GM23248 (cell line): Measurements from ENCODE around the gene GABRB3. TPM values are rescaled to one million over a fixed set of nuclear protein-coding genes. Genes with fewer than 3 reads are reported as not detected.

Experiments
- DNase-seq: peaks from one replicate; pipeline ENCODE4 v3.0.0-alpha.2; 2015
- H2AFZ ChIP-seq: fragments of 200-600 bp; sonication (generic); 2 replicates; pipeline ENCODE4 v1.6.1; 2016; ENCODE audit warnings: antibody characterized with exemption
- H3F3A ChIP-seq: fragments of 200-600 bp; sonication (generic); 2 replicates; pipeline ENCODE4 v1.6.1; 2016; ENCODE audit warnings: mild to moderate bottlenecking, antibody characterized with exemption, mixed run types; ENCODE audit not compliant: insufficient read depth
- H3K27ac ChIP-seq: fragments of 200-600 bp; sonication (generic); 2 replicates; pipeline ENCODE4 v1.5.1; 2016; ENCODE audit warnings: mild to moderate bottlenecking
- H3K27me3 ChIP-seq: fragments of 200-600 bp; sonication (generic); replicated peaks from 2 replicates; pipeline ENCODE4 v1.6.1; 2016; ENCODE audit warnings: mild to moderate bottlenecking; ENCODE audit not compliant: insufficient read depth
- H3K36me3 ChIP-seq: fragments of 200-600 bp; sonication (generic); 2 replicates; pipeline ENCODE4 v1.6.1; 2016; ENCODE audit warnings: low read depth, mild to moderate bottlenecking
- H3K4me1 ChIP-seq: fragments of 200-600 bp; sonication (generic); 2 replicates; pipeline ENCODE4 v1.6.1; 2016; ENCODE audit warnings: mild to moderate bottlenecking; ENCODE audit not compliant: insufficient read depth
- H3K4me2 ChIP-seq: fragments of 200-600 bp; sonication (generic); one replicate; pipeline ENCODE4 v1.6.1; 2016; ENCODE audit warnings: mild to moderate bottlenecking; ENCODE audit not compliant: unreplicated experiment
- H3K4me3 ChIP-seq: fragments of 200-600 bp; sonication (generic); 2 replicates; pipeline ENCODE4 v1.5.1; 2016; ENCODE audit warnings: mild to moderate bottlenecking
- H3K79me2 ChIP-seq: fragments of 200-600 bp; sonication (generic); 2 replicates; pipeline ENCODE4 v1.6.1; 2016; ENCODE audit warnings: mild to moderate bottlenecking; ENCODE audit not compliant: insufficient read depth
- H3K9ac ChIP-seq: fragments of 200-600 bp; sonication (generic); 2 replicates; pipeline ENCODE4 v1.6.1; 2016; ENCODE audit warnings: mild to moderate bottlenecking
- H3K9me2 ChIP-seq: fragments of 200-600 bp; sonication (generic); 2 replicates; pipeline ENCODE4 v1.6.1; 2016; ENCODE audit warnings: mixed run types, mild to moderate bottlenecking, moderate library complexity; ENCODE audit not compliant: insufficient read depth
- H3K9me3 ChIP-seq: fragments of 200-600 bp; sonication (generic); one replicate; pipeline ENCODE4 v1.6.1; 2017; ENCODE audit warnings: low read depth
- H4K20me1 ChIP-seq: fragments of 200-600 bp; sonication (generic); 2 replicates; pipeline ENCODE4 v1.6.0; 2016; ENCODE audit not compliant: insufficient read depth
- EZH2 ChIP-seq: fragments of 200-600 bp; sonication (generic); IDR thresholded peaks from 2 replicates; pipeline ENCODE4 v1.6.1; 2018; ENCODE audit warnings: antibody characterized with exemption, mild to moderate bottlenecking; ENCODE audit not compliant: insufficient read depth, poor library complexity, severe bottlenecking
- EZH2phosphoT487 ChIP-seq: fragments of 200-600 bp; sonication (generic); IDR thresholded peaks from 2 replicates; pipeline ENCODE4 v1.6.1; 2018; ENCODE audit warnings: antibody characterized with exemption, moderate library complexity, mild to moderate bottlenecking, low read depth; ENCODE audit not compliant: insufficient read depth
- WGBS, 2 experiments: methylation state at CpG; one replicate each; pipeline ENCODE4 v1.1.6; 2015 to 2017; ENCODE audit warnings: low lambda C conversion rate in 2 of 2, low coverage in 1 of 2; ENCODE audit errors: missing lambda C conversion rate in 2 of 2; 5-methylcytosine and 5-hydroxymethylcytosine counted together
- in situ Hi-C: fragments of 300-500 bp; cut with MboI; formaldehyde crosslinking; loops from 2 replicates; pipeline ENCODE4 v1.15.0; 2020
- polyA plus RNA-seq: library from polyadenylated mRNA; unstranded; fragments of >200 nt; fragmentation: Nextera tagmentation; extraction: Ambion mirVana; gene quantifications from 2 replicates; pipeline ENCODE4 v1.2.1, GENCODE V29; 2016
- total RNA-seq: library from RNA; depleted of rRNA; stranded (reverse); fragments of >200 nt; shearing (Covaris generic); gene quantifications from 2 replicates; pipeline ENCODE4 v1.2.3, GENCODE V29; 2014

GABRB3 gene
- total and polyA plus RNA-seq, 2 experiments from 2014 or later, result 0.15 TPM; not detected in 1

- in situ Hi-C loops, result no loop called here
- H3K27ac ChIP-seq, result no peak overlapping the region
- WGBS, 2 experiments, result 0 to 1% methylated on average over 3 to 5 of the region's 5 CpGs
- no peak overlapping the region for H3K9ac ChIP-seq
- DNase-seq, result no peak
- H3K9me2 ChIP-seq, result no peaks in the 10 kb centered on the region
- TF ChIP-seq EZH2phosphoT487 (no peak), EZH2 (no peak)
- no peaks in the 10 kb centered on the region for H3K27me3 ChIP-seq
- H3K79me2 ChIP-seq, result no peaks in the 10 kb centered on the region
- no peaks in the 10 kb centered on the region for H3K36me3 ChIP-seq
- no peak overlapping the region for H3K4me2 ChIP-seq
- H2AFZ ChIP-seq, result no peak overlapping the region
- no peaks in the 10 kb centered on the region for H3K4me1 ChIP-seq
- no peaks in the 10 kb centered on the region for H3K9me3 ChIP-seq
- H4K20me1 ChIP-seq, result no peaks in the 10 kb centered on the region
- no peak overlapping the region for H3K4me3 ChIP-seq
- no peaks in the 10 kb centered on the region for H3F3A ChIP-seq
Measured at GRCh38 chr15:26561130-26561529, 211.7 kb downstream of the GABRB3 start.

GRCh38 chr15:26555898-26556297, 217.0 kb downstream of the GABRB3 start:
- in situ Hi-C loops, result no loop called here
- no peaks in the 10 kb centered on the region for H3K27me3 ChIP-seq
- H4K20me1 ChIP-seq, result no peaks in the 10 kb centered on the region
- no peak overlapping the region for H3K4me3 ChIP-seq
- H3F3A ChIP-seq, result no peaks in the 10 kb centered on the region
- no peak overlapping the region for H3K9ac ChIP-seq
- TF ChIP-seq EZH2phosphoT487 (no peak), EZH2 (no peak)
- H3K36me3 ChIP-seq, result no peaks in the 10 kb centered on the region
- no peak overlapping the region for H3K27ac ChIP-seq
- no peak overlapping the region for H2AFZ ChIP-seq
- H3K4me2 ChIP-seq, result no peak overlapping the region
- no peaks in the 10 kb centered on the region for H3K4me1 ChIP-seq
- 24 to 39% methylated on average over 3 of the region's 3 CpGs for WGBS, 2 experiments
- H3K79me2 ChIP-seq, result no peaks in the 10 kb centered on the region
- no peaks in the 10 kb centered on the region for H3K9me3 ChIP-seq
- no peaks in the 10 kb centered on the region for H3K9me2 ChIP-seq
- no peak for DNase-seq

GRCh38 chr15:26551473-26551872, 221.4 kb downstream of the GABRB3 start:
- Histone ChIP-seq H3K9ac (no peak overlapping the region), H3K36me3 (no peaks in the 10 kb centered on the region), H3K27me3 (no peaks in the 10 kb centered on the region), H3K9me2 (no peaks in the 10 kb centered on the region), H3K79me2 (no peaks in the 10 kb centered on the region), H3K9me3 (no peaks in the 10 kb centered on the region), H3K4me2 (no peak overlapping the region), H3K4me1 (no peaks in the 10 kb centered on the region), H3F3A (no peaks in the 10 kb centered on the region), H4K20me1 (no peaks in the 10 kb centered on the region), H3K4me3 (no peak overlapping the region), H2AFZ (no peak overlapping the region), H3K27ac (no peak overlapping the region)
- DNase-seq, result no peak
- 27 to 37% methylated on average over 9 of the region's 9 CpGs for WGBS, 2 experiments
- in situ Hi-C loops, result no loop called here
- TF ChIP-seq EZH2 (no peak), EZH2phosphoT487 (no peak)

GRCh38 chr15:26550880-26551279, 222.0 kb downstream of the GABRB3 start:
- Histone ChIP-seq H3K9me3 (no peaks in the 10 kb centered on the region), H4K20me1 (no peaks in the 10 kb centered on the region), H3F3A (no peaks in the 10 kb centered on the region), H3K9me2 (no peaks in the 10 kb centered on the region), H3K4me2 (no peak overlapping the region), H3K79me2 (no peaks in the 10 kb centered on the region), H3K4me1 (no peaks in the 10 kb centered on the region), H3K9ac (no peak overlapping the region), H3K27ac (no peak overlapping the region), H3K36me3 (no peaks in the 10 kb centered on the region), H2AFZ (no peak overlapping the region), H3K4me3 (no peak overlapping the region), H3K27me3 (no peaks in the 10 kb centered on the region)
- 9 to 13% methylated on average over 3 of the region's 3 CpGs for WGBS, 2 experiments
- DNase-seq, result no peak
- no peak for TF ChIP-seq EZH2phosphoT487
- no peak for TF ChIP-seq EZH2
- in situ Hi-C loops, result no loop called here

GRCh38 chr15:26537663-26538062, 235.2 kb downstream of the GABRB3 start:
- DNase-seq, result no peak
- Histone ChIP-seq H3K4me1 (no peaks in the 10 kb centered on the region), H2AFZ (no peak overlapping the region), H3K9me2 (no peaks in the 10 kb centered on the region), H3K27me3 (no peaks in the 10 kb centered on the region), H3F3A (no peaks in the 10 kb centered on the region), H3K9ac (no peak overlapping the region), H3K36me3 (no peaks in the 10 kb centered on the region), H3K4me2 (no peak overlapping the region), H3K79me2 (no peaks in the 10 kb centered on the region), H3K27ac (no peak overlapping the region), H3K4me3 (no peak overlapping the region), H4K20me1 (no peaks in the 10 kb centered on the region), H3K9me3 (no peaks in the 10 kb centered on the region)
- 5 to 15% methylated on average over 2 of the region's 2 CpGs for WGBS, 2 experiments
- in situ Hi-C loops, result no loop called here
- no peak for TF ChIP-seq EZH2phosphoT487
